Measurements from ENCODE around the gene STX8.

- TF ChIP-seq POLR2A (IDR thresholded peaks at IDR 0.05; ENCODE audit: low read depth, low read length) (no peak), TAF1 (IDR thresholded peaks at IDR 0.05; ENCODE audit: borderline replicate concordance, low read depth, low read length) (no peak), POLR2AphosphoS5 (IDR thresholded peaks at IDR 0.05; ENCODE audit: low read depth, low read length) (no peak)
These were observed 333.1 kb downstream of the STX8 start for GRCh38 chr17:9242497-9242881.

Measured in GM12892 (cell line).